Fibroblast of the aortic adventitia (primary cell): ENCODE data around the gene RAB20. TPM values are rescaled to one million over a fixed set of nuclear protein-coding genes. Genes with fewer than 3 reads are reported as not detected.

Experiments used
- DNase-seq: peaks from one replicate; pipeline ENCODE4 v3.0.0-alpha.2; 2010; ENCODE audit warnings: low read depth
- H3K4me3 ChIP-seq: 2 replicates; pipeline ENCODE4 v1.5.1; 2011; ENCODE audit warnings: low read depth, mild to moderate bottlenecking, control low read depth, low read length, moderate library complexity
- total RNA-seq: library from RNA; depleted of rRNA; stranded (reverse); fragments of >200 nt; gene quantifications from 2 replicates; pipeline ENCODE4 v1.2.3, GENCODE V29; 2012; ENCODE audit warnings: low replicate concordance
- TF ChIP-seq, protein P1 (sequence below): IDR thresholded peaks from 2 replicates; pipeline ENCODE4 v1.5.1; 2011; ENCODE audit warnings: mild to moderate bottlenecking, low read length, control low read depth, inconsistent platforms; ENCODE audit not compliant: insufficient read depth

The RAB20 gene
- total RNA-seq, 1 donor: 1.6 TPM

DNA sequence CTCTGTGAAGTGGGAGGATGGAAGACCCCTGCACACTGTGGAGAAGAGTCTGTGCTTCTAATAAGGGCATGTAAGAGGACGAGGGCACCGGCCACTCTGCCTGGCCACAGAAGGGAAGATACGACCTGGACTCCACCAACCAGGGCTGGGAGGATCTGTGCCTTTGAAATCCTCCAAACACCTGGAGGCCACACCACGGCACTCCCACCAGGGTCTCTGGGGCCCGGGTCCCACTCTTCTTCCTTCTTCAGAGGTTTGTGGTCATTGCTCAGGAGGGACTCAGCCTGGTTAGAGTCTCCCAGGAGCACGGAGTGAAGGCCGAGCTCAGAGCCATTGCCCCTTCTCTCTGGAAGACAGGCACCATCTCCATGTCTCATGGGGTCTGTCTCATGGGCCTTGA lies 42.0 kb downstream of the RAB20 start:
- no peak for DNase-seq
- TF ChIP-seq, protein P1, sequence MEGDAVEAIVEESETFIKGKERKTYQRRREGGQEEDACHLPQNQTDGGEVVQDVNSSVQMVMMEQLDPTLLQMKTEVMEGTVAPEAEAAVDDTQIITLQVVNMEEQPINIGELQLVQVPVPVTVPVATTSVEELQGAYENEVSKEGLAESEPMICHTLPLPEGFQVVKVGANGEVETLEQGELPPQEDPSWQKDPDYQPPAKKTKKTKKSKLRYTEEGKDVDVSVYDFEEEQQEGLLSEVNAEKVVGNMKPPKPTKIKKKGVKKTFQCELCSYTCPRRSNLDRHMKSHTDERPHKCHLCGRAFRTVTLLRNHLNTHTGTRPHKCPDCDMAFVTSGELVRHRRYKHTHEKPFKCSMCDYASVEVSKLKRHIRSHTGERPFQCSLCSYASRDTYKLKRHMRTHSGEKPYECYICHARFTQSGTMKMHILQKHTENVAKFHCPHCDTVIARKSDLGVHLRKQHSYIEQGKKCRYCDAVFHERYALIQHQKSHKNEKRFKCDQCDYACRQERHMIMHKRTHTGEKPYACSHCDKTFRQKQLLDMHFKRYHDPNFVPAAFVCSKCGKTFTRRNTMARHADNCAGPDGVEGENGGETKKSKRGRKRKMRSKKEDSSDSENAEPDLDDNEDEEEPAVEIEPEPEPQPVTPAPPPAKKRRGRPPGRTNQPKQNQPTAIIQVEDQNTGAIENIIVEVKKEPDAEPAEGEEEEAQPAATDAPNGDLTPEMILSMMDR: no peak
- no peak overlapping the region for H3K4me3 ChIP-seq

DNA sequence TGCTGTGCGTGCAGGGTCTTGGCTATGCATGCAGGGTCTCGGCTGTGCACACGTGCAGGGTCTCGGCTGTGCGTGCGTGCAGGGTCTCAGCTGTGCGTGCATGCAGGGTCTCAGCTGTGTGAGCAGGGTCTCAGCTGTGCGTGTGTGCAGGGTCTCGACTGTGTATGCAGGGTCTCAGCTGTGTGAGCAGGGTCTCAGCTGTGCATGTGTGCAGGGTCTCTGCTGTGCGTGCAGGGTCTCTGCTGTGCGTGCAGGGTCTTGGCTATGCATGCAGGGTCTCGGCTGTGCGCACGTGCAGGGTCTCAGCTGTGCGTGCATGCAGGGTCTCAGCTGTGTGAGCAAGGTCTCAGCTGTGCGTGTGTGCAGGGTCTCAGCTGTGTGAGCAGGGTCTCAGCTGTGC lies 42.5 kb downstream of the RAB20 start:
- H3K4me3 ChIP-seq: no peak overlapping the region
- no peak for DNase-seq
- TF ChIP-seq, protein P1: no peak

DNA sequence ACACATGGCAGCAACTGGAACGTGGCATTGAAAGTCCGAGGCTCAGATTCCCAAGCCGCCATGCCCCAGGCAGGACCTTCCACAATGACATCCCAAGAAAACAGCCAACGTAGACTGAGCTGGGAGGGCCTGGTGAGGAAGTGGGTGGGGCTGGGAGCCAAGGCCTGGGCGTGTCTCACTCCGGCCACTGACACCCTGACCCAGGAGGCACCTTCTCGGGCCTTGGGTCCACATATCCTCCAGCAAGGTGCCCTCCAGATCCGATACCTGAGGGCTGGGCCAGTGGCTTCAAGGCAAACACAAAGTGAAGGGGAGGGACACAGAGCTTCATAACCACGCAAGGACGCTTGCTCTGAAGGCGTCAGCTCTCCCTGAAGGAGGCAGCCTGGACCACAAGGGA lies 43.0 kb downstream of the RAB20 start:
- TF ChIP-seq, protein P1: no peak
- no peak for DNase-seq

DNA sequence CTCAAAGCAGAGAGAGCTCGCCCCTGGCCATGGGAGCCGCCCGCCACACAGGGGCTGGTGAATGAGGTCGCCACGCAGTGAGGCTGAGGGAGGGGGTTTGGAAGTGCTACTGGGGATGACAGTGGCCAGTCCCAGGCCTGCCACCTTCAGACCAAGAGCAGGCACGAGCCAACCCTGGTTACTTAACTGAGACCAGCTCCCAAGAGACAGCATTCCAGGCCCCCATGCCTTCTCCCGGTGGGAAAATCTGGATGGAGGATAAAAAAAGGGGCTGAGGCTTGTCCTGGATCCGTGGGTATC lies 43.3 kb downstream of the RAB20 start:
- TF ChIP-seq, protein P1: no peak
- no peak for DNase-seq
- H3K4me3 ChIP-seq: no peak overlapping the region

More for the DNA sequence above, 43.0 kb downstream of the RAB20 start:
- H3K4me3 ChIP-seq: no peak overlapping the region

DNA sequence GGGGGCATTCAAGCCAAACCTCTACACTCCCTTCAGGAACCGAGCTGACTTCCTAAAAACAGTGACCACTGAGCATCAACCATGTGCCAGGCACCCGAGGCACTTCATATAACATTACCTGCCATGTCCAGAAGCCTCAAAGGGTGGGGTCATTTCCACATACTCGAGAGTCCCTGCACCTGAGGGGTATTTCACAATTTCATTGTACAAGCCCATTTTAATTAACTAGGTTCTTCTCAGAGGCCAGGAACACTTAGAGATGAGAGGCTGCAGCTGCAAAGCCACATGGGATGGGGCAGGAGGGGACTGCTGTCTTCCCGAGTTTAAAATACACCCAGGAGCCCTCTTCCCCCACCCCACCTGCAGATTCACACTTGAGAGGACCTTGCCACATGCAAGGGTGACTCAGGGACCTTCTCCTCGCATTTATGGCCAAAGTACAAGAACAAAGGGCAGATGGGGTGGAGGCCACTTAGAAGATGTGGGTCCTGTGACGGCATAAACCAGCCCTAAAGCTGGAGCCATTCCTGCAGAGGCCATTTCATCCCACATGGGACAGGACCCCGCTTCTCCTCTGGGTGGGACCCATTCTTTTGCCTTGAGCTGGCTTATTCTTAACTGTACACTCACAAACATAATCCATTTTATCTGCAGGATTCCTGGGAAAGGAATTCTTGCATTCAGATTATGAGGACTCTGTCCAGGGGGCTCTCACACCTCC lies 43.9 kb downstream of the RAB20 start:
- H3K4me3 ChIP-seq: no peak overlapping the region
- TF ChIP-seq, protein P1: no peak
- peak; percentile 58 for DNase-seq

DNA sequence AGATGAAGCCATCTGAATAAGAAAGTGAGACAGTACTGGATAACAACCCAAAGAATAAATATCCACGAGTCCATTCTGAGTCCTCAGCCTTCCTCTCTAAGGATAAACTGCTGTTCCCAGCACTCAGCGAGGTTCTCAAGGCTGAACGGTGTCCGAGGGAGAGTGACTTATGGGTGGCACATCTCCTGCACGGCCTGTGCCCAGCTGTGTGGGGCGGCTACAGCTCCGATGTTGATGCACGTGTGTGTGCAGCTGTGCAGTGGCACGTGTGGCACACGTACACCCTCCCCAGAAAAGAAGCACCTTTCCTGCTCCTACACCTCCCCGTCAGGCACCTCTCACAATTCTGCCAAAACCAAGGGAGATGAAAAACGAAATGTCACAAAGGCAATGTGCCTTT lies 45.0 kb downstream of the RAB20 start:
- no peak for DNase-seq
- H3K4me3 ChIP-seq: no peak overlapping the region
- TF ChIP-seq, protein P1: no peak

DNA sequence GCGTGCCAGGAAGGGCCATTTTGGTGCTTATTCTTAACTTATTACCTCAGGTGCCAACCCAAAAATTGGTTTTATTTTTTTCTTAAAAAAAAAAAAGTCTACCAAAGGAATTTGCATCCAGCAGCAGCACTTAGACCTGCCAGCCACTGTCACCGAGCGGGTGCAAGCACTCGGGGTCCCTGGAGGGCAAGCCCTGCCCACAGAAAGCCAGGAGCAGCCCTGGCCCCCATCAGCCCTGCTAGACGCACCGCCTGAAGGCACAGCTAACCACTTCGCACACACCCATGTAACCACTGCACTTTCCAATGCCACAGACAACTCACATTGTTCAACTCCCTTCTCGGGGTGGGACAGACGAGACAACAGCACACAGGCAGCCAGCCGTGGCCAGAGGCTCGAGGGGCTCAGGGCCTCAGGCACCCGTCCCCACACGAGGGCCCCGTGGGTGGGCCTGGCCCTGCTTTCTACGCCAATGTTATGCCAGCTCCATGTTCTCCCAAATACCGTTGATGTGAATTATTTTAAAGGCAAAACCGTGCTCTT lies 49.3 kb downstream of the RAB20 start:
- TF ChIP-seq, protein P1: no peak
- no peak overlapping the region for H3K4me3 ChIP-seq
- no peak for DNase-seq
